Mesenchymal stem cell (in vitro differentiated cells and primary cell): Measurements from ENCODE around the gene PRKG1.

Experiments
- DNase-seq: peaks from one replicate; pipeline ENCODE4 v3.0.0-alpha.2; 2013
- H2AFZ ChIP-seq: one replicate; pipeline ENCODE4 v1.6.1; 2013; ENCODE audit warnings: low read depth, mild to moderate bottlenecking, control low read depth, inconsistent platforms, low read length, moderate library complexity
- H2AK5ac ChIP-seq: 2 replicates; pipeline ENCODE4 v1.6.1; 2013; ENCODE audit warnings: low read length, moderate library complexity, mild to moderate bottlenecking, inconsistent platforms; ENCODE audit not compliant: severe bottlenecking
- H2BK120ac ChIP-seq: one replicate; pipeline ENCODE4 v1.6.1; 2013; ENCODE audit warnings: low read depth, mild to moderate bottlenecking, inconsistent platforms, low read length, moderate library complexity
- H2BK12ac ChIP-seq, 2 experiments: one replicate each; pipeline ENCODE4 v1.6.1; 2013; ENCODE audit warnings: inconsistent platforms in 2 of 2, low read length in 2 of 2, mild to moderate bottlenecking in 2 of 2, moderate library complexity in 2 of 2, control low read depth in 1 of 2
- H2BK15ac ChIP-seq: one replicate; pipeline ENCODE4 v1.6.1; 2013; ENCODE audit warnings: mild to moderate bottlenecking, low read depth, inconsistent platforms; ENCODE audit not compliant: poor library complexity, severe bottlenecking
- H2BK5ac ChIP-seq: 2 replicates; pipeline ENCODE4 v1.6.1; 2013; ENCODE audit warnings: low read depth, mild to moderate bottlenecking, low read length, control low read depth, inconsistent platforms; ENCODE audit not compliant: poor library complexity, severe bottlenecking
- H3K14ac ChIP-seq, 2 experiments: one replicate each; pipeline ENCODE4 v1.6.1; 2013; ENCODE audit warnings: inconsistent platforms in 2 of 2, low read length in 2 of 2, control low read depth in 1 of 2, mild to moderate bottlenecking in 1 of 2, moderate library complexity in 1 of 2
- H3K18ac ChIP-seq, 2 experiments: one replicate each; pipeline ENCODE4 v1.6.1; 2013; ENCODE audit warnings: inconsistent platforms in 2 of 2, low read length in 2 of 2, control low read depth in 1 of 2, low read depth in 1 of 2, mild to moderate bottlenecking in 1 of 2
- H3K23ac ChIP-seq, 2 experiments: one replicate each; pipeline ENCODE4 v1.6.1; 2013; ENCODE audit warnings: inconsistent platforms in 2 of 2, low read length in 2 of 2, mild to moderate bottlenecking in 2 of 2, moderate library complexity in 2 of 2, control low read depth in 1 of 2
- H3K27ac ChIP-seq: 2 replicates; pipeline ENCODE4 v1.5.1; 2013; ENCODE audit warnings: mild to moderate bottlenecking, moderate library complexity, low read length, control low read depth, inconsistent platforms; ENCODE audit not compliant: poor library complexity, severe bottlenecking
- H3K27me3 ChIP-seq, 2 experiments: 2 replicates each; pipeline versions ENCODE4 v1.6.1 to v1.7.0; 2013; ENCODE audit warnings: low read length in 2 of 2, mild to moderate bottlenecking in 2 of 2, moderate library complexity in 2 of 2, control low read depth in 1 of 2, inconsistent platforms in 1 of 2; ENCODE audit not compliant: control insufficient read depth in 1 of 2, insufficient read depth in 1 of 2
- H3K36me3 ChIP-seq, 2 experiments: 2 replicates each; pipeline versions ENCODE4 v1.6.1 to v1.7.0; 2013; ENCODE audit warnings: low read length in 2 of 2, control low read depth in 1 of 2, inconsistent platforms in 1 of 2, low read depth in 1 of 2, mild to moderate bottlenecking in 1 of 2; ENCODE audit not compliant: insufficient read depth in 2 of 2, control insufficient read depth in 1 of 2
- H3K4ac ChIP-seq, 2 experiments: one replicate each; pipeline ENCODE4 v1.6.1; 2013; ENCODE audit warnings: inconsistent platforms in 2 of 2, low read length in 2 of 2, mild to moderate bottlenecking in 2 of 2, moderate library complexity in 2 of 2, control low read depth in 1 of 2, low read depth in 1 of 2
- H3K4me1 ChIP-seq: 2 replicates; pipeline ENCODE4 v1.6.1; 2013; ENCODE audit warnings: low read depth, low read length, control low read depth; ENCODE audit not compliant: control insufficient read depth, insufficient read depth
- H3K4me2 ChIP-seq: 2 replicates; pipeline ENCODE4 v1.6.1; 2013; ENCODE audit warnings: low read length, mild to moderate bottlenecking, inconsistent platforms; ENCODE audit not compliant: poor library complexity, severe bottlenecking
- H3K4me3 ChIP-seq, 2 experiments: 2 replicates each; pipeline versions ENCODE4 v1.5.1 to v1.7.0; 2013; ENCODE audit warnings: low read length in 2 of 2, mild to moderate bottlenecking in 2 of 2, control low read depth in 1 of 2, low read depth in 1 of 2; ENCODE audit not compliant: insufficient read depth in 1 of 2
- H3K79me1 ChIP-seq: replicated peaks from 2 replicates; pipeline ENCODE4 v1.6.1; 2013; ENCODE audit warnings: mild to moderate bottlenecking, control low read depth, low read length, inconsistent platforms; ENCODE audit not compliant: poor library complexity, severe bottlenecking
- H3K9ac ChIP-seq: 2 replicates; pipeline ENCODE4 v1.7.0; 2013; ENCODE audit warnings: mild to moderate bottlenecking, low read length, moderate library complexity
- H3K9me3 ChIP-seq: 2 replicates; pipeline ENCODE4 v1.7.0; 2013; ENCODE audit warnings: mild to moderate bottlenecking, low read length; ENCODE audit not compliant: control insufficient read depth
- H4K8ac ChIP-seq: one replicate; pipeline ENCODE4 v1.6.1; 2013; ENCODE audit warnings: inconsistent platforms, mild to moderate bottlenecking, low read length, moderate library complexity
- H4K91ac ChIP-seq: one replicate; pipeline ENCODE4 v1.6.1; 2013; ENCODE audit warnings: mild to moderate bottlenecking, low read length, inconsistent platforms
- WGBS: methylation state at CpG from one replicate; pipeline ENCODE4 v1.1.7; 2013; ENCODE audit warnings: mixed read lengths; 5-methylcytosine and 5-hydroxymethylcytosine counted together

PRKG1 gene

GRCh38 chr10:52322323-52322722 lies 1248.0 kb downstream of the PRKG1 start:
- Histone ChIP-seq H4K91ac (no peak overlapping the region), H2BK120ac (no peak overlapping the region), H2AK5ac (no peak overlapping the region), H3K14ac (no peak overlapping the region), H3K4ac (no peak overlapping the region), H3K4me1 (no peaks in the 10 kb centered on the region), H3K4me3 (no peak overlapping the region), H3K27ac (no peak overlapping the region), H2AFZ (no peak overlapping the region), H2BK12ac (no peak overlapping the region), H3K27me3 (no peaks in the 10 kb centered on the region), H3K9ac (no peak overlapping the region), H3K18ac (no peak overlapping the region), H3K9me3 (no peaks in the 10 kb centered on the region), H3K79me1 (no peaks in the 10 kb centered on the region), H3K23ac (no peak overlapping the region), H2BK5ac (no peak overlapping the region), H4K8ac (no peak overlapping the region), H3K36me3 (peaks cover 0 to 3% of the 10 kb centered on the region in 2 experiments), H2BK15ac (no peak overlapping the region), H3K4me2 (no peak overlapping the region)
- DNase-seq: no peak
- WGBS: 91% methylated on average over 1 of the region's 1 CpG

DNA sequence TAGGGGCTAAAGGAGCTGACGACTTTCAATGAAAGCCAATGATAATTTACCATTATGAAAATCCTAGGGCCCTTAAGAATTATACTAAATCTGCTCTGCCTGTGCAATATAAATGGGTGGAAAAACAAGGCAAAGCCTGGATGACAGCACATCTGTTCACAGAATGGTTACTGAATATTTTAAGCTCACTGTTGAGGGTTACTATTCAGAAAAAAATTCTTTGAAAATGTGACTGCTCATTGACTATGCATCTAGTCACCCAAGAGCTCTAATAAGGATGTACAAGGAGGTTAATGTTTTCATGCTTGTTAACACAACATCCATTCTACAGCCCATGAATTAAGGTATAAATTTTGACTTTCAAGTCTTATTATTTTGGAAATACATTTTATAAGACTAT lies 1248.6 kb downstream of the PRKG1 start:
- Histone ChIP-seq H3K79me1 (no peaks in the 10 kb centered on the region), H3K14ac (no peak overlapping the region), H2BK120ac (no peak overlapping the region), H3K9ac (no peak overlapping the region), H2AFZ (no peak overlapping the region), H3K4me1 (no peaks in the 10 kb centered on the region), H3K4ac (no peak overlapping the region), H3K27me3 (no peaks in the 10 kb centered on the region), H3K4me3 (no peak overlapping the region), H3K4me2 (no peak overlapping the region), H4K91ac (no peak overlapping the region), H2BK5ac (no peak overlapping the region), H3K23ac (no peak overlapping the region), H2AK5ac (no peak overlapping the region), H2BK12ac (no peak overlapping the region), H3K9me3 (no peaks in the 10 kb centered on the region), H2BK15ac (no peak overlapping the region), H3K36me3 (no peaks in the 10 kb centered on the region), H3K27ac (no peak overlapping the region), H4K8ac (no peak overlapping the region), H3K18ac (no peak overlapping the region)
- WGBS: no CpG with 5 or more reads among the region's 1 CpG
- no peak for DNase-seq

GRCh38 chr10:52326382-52326781 lies 1252.1 kb downstream of the PRKG1 start:
- H4K91ac ChIP-seq: no peak overlapping the region
- no peak overlapping the region for H2BK120ac ChIP-seq
- H4K8ac ChIP-seq: no peak overlapping the region
- H3K4me3 ChIP-seq: no peak overlapping the region
- H3K4me2 ChIP-seq: no peak overlapping the region
- no peak overlapping the region for H3K23ac ChIP-seq
- no peak overlapping the region for H3K14ac ChIP-seq
- no peaks in the 10 kb centered on the region for H3K79me1 ChIP-seq
- H3K9ac ChIP-seq: no peak overlapping the region
- H3K27me3 ChIP-seq: no peaks in the 10 kb centered on the region
- no peak for DNase-seq
- H2AK5ac ChIP-seq: no peak overlapping the region
- H3K27ac ChIP-seq: no peak overlapping the region
- no peak overlapping the region for H2AFZ ChIP-seq
- no peak overlapping the region for H3K4ac ChIP-seq
- 100% methylated on average over 1 of the region's 2 CpGs for WGBS
- H3K18ac ChIP-seq: no peak overlapping the region
- H3K36me3 ChIP-seq: no peaks in the 10 kb centered on the region
- no peak overlapping the region for H2BK15ac ChIP-seq
- no peak overlapping the region for H2BK5ac ChIP-seq
- H3K4me1 ChIP-seq: no peaks in the 10 kb centered on the region
- H2BK12ac ChIP-seq: no peak overlapping the region
- H3K9me3 ChIP-seq: no peaks in the 10 kb centered on the region

DNA sequence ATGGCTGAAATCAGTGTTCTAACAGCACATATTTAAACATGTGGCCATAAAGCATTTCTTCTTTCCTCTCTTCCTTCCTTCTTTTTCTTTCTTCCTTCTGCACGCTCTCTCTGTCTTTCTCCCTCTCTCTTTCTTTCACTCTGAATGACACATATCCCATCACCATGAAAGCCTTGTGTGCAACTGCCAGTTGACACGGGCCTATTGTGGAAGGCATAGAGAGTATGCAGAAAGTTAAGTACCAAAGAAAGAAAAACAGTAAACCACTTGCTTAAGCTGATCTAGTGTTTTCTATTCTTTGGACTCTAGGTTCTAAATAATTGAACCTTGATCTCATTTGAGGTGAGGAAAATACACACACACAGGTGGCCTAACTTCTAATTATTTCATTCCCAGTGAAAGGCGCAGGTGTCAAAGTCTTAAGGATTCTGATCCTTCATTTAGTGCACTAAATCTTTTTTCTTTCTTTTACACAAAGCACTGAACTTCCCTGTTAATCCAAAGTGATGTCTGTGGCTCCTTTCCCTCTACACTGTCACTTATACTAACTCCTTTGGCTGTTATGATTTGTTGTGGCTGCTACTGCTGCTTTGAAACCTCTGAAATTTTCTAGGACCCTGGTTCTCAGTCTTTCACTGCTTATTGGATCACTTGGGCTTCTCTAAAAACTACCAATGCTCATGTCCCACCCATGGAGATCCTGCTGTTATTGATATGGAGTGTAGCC lies 1257.5 kb downstream of the PRKG1 start:
- Histone ChIP-seq H2AFZ (no peak overlapping the region), H3K36me3 (no peaks in the 10 kb centered on the region), H2AK5ac (no peak overlapping the region), H3K79me1 (no peaks in the 10 kb centered on the region), H3K4me1 (peaks cover 2% of the 10 kb centered on the region), H3K4me2 (no peak overlapping the region), H3K4me3 (no peak overlapping the region), H3K9me3 (no peaks in the 10 kb centered on the region), H4K8ac (no peak overlapping the region), H3K18ac (no peak overlapping the region), H2BK15ac (no peak overlapping the region), H4K91ac (no peak overlapping the region), H3K9ac (no peak overlapping the region), H2BK5ac (no peak overlapping the region), H3K14ac (no peak overlapping the region), H3K23ac (no peak overlapping the region), H2BK120ac (peak overlapping the region; percentile 19), H3K4ac (no peak overlapping the region), H2BK12ac (no peak overlapping the region), H3K27me3 (no peaks in the 10 kb centered on the region), H3K27ac (no peak overlapping the region)
- no peak for DNase-seq
- WGBS: 94% methylated on average over 2 of the region's 3 CpGs
